Rectal smooth muscle tissue (tissue), 1 donor: ENCODE results near the gene OLFML1.

Source experiments
- H3K27ac ChIP-seq: one replicate; pipeline ENCODE4 v1.7.0; 2013; ENCODE audit warnings: low read depth, low read length, inconsistent platforms
- H3K27me3 ChIP-seq: one replicate; pipeline ENCODE4 v1.7.0; 2013; ENCODE audit warnings: low read length; ENCODE audit not compliant: control insufficient read depth, insufficient read depth
- H3K36me3 ChIP-seq: one replicate; pipeline ENCODE4 v1.7.0; 2013; ENCODE audit warnings: low read length; ENCODE audit not compliant: control insufficient read depth, insufficient read depth
- H3K4me1 ChIP-seq: one replicate; pipeline ENCODE4 v1.7.0; 2013; ENCODE audit warnings: low read length; ENCODE audit not compliant: control insufficient read depth, insufficient read depth
- H3K4me3 ChIP-seq: one replicate; pipeline ENCODE4 v1.7.0; 2013; ENCODE audit warnings: low read length
- H3K9ac ChIP-seq: one replicate; pipeline ENCODE4 v1.7.0; 2013; ENCODE audit warnings: low read length

The OLFML1 gene

DNA sequence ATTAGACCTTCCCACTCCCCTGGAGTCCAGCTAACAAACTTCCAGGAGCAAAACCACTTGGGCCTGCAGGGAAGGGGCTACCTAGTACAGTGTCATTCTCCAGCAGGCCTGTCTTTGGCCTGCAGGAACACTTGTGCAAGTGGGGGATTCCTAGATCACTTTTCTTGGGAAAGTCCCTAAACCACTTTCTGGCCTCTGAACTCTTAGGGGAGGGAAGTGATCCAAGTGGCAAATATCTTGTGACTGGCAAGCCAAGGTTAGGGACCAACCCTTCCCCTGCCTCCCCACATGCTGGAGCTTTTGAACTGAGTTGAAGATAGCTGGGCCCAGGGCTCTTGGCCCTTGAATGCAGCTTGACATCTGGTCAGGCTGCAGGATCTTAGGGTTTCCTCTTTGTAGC, 45.7 kb downstream of the OLFML1 start:
- Histone ChIP-seq H3K27ac (no peak overlapping the region), H3K4me3 (no peak overlapping the region), H3K27me3 (no peaks in the 10 kb centered on the region), H3K9ac (no peak overlapping the region), H3K4me1 (no peaks in the 10 kb centered on the region), H3K36me3 (no peaks in the 10 kb centered on the region)

DNA sequence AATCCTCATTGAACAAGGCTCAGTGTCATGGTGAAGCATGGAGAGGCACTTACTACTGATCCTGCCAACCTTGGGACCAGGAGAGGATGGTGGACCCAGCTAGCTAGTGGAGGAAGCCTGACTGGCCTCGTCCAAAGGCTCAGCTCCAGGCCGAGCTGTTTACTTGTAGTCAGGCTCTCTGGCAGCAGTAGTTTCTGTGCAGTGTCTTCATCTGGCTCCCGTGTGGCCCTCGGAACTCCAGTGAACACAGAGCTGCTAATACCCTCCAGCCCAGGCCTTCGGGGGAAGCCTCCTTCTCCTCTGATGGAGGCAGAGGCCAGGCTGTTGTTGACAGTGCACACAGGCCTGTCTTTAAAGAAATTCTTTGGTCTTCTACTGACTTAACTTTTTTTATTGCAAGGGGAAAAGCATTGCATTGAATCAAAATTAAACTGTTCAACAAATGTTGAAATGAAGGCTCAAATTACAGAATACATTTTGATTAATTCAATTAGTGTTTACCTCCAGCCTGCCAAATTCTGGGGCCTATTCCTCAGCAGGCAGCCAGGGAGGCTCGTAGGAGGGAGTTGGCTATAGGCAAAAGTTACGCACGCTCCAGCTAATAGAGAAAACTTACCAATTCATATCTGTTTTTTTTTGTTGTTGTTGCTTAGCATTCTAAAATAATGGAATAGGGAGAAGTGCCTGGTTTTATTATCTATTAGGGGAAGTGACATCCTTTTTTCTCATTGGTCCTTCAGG, 47.3 kb downstream of the OLFML1 start:
- no peaks in the 10 kb centered on the region for H3K36me3 ChIP-seq
- no peak overlapping the region for H3K4me3 ChIP-seq
- no peaks in the 10 kb centered on the region for H3K4me1 ChIP-seq
- H3K27ac ChIP-seq = no peak overlapping the region
- no peaks in the 10 kb centered on the region for H3K27me3 ChIP-seq
- H3K9ac ChIP-seq = no peak overlapping the region

DNA sequence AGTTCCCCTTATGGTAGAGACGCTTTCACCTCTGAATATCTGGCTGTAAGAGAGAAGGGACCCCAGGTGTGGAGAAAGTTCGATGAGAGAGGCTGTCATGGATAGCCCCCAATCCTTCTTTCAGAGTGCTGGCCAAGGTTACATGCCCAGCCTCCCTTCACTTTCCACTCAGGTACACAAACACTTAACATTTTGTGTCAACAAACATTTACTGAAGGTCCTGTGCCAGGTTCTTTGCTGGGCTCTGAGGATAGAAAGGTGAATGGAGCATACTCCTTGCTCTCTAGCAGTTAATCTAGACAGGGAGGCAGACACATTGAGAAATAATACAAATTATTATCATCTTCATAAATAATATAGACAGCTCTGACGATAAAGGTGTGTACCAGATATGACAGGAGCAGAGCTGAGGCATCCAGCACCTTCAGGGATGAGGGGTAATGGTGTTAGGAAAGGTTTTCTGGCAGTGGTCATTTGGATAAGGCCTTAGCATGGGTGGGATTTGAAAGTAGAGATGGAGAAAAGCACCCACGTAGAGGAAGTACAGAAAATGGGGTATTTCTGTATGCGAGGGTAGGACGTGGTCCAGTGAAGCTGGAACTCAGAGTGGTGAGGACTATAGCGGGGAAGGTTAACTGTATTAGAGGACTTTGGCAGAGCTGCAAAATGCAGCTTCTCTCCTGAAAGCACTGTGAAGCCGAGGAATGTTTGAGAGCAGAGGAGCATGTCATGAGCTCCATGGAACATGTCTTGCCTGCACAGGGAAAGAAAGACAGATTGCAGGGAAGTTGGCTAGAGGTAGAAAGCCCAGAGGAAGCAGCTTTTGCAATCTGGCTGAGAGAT, 48.1 kb downstream of the OLFML1 start:
- Histone ChIP-seq H3K4me1 (no peaks in the 10 kb centered on the region), H3K9ac (no peak overlapping the region), H3K27me3 (no peaks in the 10 kb centered on the region), H3K27ac (no peak overlapping the region), H3K36me3 (no peaks in the 10 kb centered on the region), H3K4me3 (no peak overlapping the region)

DNA sequence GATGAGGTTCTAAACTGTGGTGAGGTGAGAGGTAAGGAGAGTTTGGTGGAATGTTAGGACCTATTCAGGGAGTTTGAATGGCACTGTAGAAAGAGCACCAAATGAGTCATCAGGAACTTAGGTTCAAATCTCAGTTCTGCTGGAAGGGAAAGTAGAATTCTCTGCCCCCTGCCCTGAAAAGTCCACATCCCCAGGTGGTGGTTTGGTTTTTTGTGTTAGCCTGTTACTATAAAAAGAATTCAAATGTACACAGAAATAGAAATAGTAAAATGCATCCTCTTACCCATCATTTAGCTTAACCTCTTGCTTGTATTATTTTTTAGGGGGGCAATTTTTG, 48.7 kb downstream of the OLFML1 start:
- Histone ChIP-seq H3K27me3 (no peaks in the 10 kb centered on the region), H3K27ac (no peak overlapping the region), H3K9ac (no peak overlapping the region), H3K36me3 (no peaks in the 10 kb centered on the region), H3K4me1 (no peaks in the 10 kb centered on the region), H3K4me3 (no peak overlapping the region)

DNA sequence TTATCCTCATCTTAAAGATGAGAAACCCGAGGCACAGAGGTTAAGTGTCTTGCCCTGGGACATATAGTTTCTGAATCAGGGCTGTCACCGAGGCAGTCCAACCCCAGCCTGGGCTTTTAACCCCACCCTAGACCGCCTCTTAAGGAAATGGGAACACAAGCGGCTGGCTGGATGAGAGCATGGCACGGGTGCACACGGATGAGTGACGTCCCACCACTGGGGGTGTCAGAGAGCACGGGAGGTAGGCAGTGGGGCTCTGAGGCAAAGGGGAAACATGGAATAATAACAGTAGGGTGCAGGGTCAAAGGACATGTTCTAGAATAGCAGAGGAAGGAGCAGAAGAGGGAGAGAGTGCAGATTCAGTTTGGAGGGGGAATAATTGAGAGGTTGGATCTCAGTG, 50.8 kb downstream of the OLFML1 start:
- Histone ChIP-seq H3K4me1 (no peaks in the 10 kb centered on the region), H3K4me3 (no peak overlapping the region), H3K36me3 (no peaks in the 10 kb centered on the region), H3K27me3 (no peaks in the 10 kb centered on the region), H3K27ac (no peak overlapping the region), H3K9ac (no peak overlapping the region)

DNA sequence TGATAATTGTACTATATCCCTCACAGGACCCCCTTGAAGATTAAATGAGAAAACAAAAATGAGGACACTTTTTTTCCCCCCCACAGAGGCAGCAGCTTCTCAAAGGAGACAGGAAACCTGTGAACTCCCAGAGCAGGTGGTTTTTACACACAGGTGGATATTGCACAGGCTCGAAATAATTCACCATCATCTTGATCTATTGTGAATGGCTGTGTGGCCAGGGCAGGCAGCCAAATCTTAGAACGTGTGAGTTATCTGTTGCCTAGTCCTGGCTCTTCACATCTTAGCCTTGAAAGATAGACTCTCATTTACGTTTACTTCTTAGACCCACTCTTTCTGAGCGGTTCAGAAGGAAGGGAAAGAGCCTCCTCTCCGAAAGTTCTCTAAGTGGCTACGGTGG, 52.0 kb downstream of the OLFML1 start:
- Histone ChIP-seq H3K4me1 (no peaks in the 10 kb centered on the region), H3K36me3 (no peaks in the 10 kb centered on the region), H3K27ac (no peak overlapping the region), H3K4me3 (no peak overlapping the region), H3K27me3 (no peaks in the 10 kb centered on the region), H3K9ac (no peak overlapping the region)

DNA sequence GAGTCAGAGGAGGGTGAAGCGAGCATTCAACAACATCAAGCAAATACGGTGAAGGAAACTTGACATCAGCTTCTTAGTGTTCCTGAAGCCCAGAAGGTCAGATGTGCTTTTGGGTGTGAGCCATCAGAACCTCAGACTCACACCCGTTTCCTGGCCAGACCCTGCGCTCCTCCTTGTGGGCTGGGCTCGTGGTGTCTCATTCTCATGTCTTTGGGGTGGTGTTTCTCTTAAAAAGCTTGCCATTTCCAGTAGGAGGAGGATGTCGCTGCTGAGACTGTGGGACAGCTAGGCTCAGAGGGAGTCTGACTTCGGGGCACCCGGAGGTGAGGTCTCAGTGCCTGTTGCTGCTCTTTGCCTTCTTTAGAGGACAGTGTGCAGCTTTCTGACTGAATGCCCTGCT, 52.7 kb downstream of the OLFML1 start:
- H3K9ac ChIP-seq = no peak overlapping the region
- H3K4me1 ChIP-seq = no peaks in the 10 kb centered on the region
- H3K27ac ChIP-seq = no peak overlapping the region
- H3K27me3 ChIP-seq = no peaks in the 10 kb centered on the region
- H3K4me3 ChIP-seq = no peak overlapping the region
- no peaks in the 10 kb centered on the region for H3K36me3 ChIP-seq

DNA sequence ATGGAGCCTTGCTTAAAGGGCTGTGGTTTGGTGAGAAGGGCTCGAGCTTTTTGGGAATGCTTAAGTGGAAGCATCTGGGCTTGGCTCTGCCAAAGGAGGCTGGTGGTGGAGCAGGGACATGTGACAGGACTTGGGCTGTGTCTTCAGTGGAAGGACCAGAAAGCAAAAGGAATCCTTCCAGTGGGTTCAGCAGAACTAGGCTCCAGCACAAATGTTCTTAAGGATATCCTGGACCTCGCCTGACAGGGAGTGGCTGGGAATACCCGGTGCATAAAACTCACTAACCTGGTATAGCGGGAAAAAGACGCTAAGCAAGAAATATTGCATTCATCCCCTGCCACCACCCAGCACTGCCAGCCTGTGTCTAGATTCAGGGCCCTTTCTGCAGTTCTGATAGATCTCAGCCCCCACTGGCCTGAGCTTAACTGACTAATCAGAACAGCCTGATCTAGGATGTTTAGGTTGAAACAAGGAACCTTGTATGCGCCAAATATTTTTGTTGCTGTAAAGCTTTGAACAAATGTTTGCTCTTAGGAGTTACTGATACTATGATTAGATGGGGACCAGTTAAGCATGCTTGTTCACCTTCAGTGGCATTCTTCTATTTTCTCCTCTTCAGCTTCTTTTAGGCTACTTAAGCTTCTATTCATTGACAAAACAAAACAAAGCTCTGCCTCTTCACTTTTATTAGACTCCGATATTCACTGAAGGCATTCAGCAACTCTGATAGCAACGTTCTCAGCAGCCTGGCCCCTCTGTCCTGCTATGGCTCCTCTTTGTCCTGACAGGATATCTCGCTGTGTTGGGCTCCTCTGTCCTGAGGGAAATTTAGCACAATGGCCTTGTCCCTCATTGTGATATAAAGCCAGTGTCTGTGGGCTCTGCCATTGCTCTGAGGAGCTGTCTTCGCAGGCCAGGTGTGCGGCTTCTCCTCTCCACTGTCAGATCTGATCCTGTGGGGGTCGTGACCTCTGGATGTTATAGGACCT, 53.5 kb downstream of the OLFML1 start:
- no peak overlapping the region for H3K27ac ChIP-seq
- no peaks in the 10 kb centered on the region for H3K36me3 ChIP-seq
- H3K4me3 ChIP-seq = no peak overlapping the region
- H3K27me3 ChIP-seq = no peaks in the 10 kb centered on the region
- no peak overlapping the region for H3K9ac ChIP-seq
- no peaks in the 10 kb centered on the region for H3K4me1 ChIP-seq

DNA sequence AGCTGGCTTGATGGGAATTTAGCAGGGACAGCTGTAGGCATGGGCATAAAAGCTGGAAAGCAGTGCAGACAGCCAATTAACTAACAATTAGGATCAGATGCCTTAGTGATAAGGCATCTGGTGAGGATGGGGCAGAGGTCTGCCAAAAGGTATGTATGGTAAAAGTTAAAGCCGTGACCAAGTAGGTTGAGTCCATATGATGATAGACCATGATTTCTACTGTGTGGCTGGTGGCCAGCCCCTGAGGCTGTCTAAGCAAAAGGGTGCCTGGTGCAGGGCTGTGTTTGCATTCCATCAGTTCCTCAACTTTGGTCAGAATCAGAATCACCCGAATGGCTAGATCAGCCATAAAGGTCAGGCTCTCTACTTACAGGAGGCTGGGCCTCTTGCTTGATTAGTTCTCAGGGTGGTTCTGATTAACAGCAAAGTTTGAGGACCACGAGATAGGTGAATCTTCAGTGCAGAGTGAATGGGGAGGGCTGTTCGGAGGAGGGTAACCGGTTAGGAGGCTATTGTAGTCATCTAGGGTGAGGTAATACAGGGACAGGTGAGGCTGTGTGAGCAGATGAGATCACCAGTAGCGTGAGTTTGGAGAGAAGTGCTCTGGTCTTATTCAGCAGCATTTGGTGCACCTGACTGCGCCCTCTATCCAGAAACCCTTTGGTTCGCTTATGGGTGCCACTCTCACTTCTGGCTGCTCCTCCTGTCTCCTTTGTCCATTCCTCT, 55.7 kb downstream of the OLFML1 start:
- Histone ChIP-seq H3K4me3 (no peak overlapping the region), H3K36me3 (no peaks in the 10 kb centered on the region), H3K27me3 (no peaks in the 10 kb centered on the region), H3K27ac (no peak overlapping the region), H3K4me1 (no peaks in the 10 kb centered on the region), H3K9ac (no peak overlapping the region)

DNA sequence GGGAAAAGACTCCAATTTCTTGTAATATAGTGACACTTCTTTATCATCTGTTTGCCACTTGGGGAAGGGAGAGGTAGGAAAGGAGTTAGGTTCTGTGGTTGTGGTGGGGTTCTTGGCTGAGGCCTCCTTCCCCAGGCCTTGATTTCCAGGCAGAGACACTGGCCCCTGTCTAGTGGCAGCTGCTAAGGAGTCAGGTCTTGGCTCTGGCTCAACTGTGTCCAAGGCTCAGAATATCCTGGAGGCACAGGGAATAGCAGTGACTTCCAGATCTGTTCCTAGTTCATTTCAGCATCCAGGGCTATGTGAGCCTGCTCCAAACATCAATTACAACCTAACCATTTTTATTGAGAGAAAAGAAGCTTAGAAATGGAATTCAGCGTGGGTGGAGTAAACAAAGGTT, 58.0 kb downstream of the OLFML1 start:
- Histone ChIP-seq H3K27ac (no peak overlapping the region), H3K4me1 (no peaks in the 10 kb centered on the region), H3K9ac (no peak overlapping the region), H3K27me3 (no peaks in the 10 kb centered on the region), H3K4me3 (no peak overlapping the region), H3K36me3 (no peaks in the 10 kb centered on the region)

DNA sequence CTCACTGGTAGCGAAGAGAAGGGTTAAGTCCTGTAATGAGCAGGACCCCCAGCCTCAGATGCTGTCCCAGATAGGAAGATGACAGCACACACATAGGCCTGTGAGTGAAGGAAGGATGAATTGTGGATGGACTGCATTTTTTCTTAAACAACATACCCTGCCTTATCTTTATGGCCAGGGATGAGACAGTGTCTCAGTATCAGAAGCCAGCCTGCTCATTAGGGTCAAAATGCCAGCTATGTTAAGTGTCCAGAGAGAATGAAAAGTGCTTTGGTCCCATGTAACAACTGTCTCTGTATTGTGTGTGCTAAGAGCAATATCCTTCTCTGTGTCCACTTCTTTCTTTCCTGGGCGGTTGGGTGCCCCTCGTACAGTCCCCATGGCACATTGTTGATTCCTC, 58.7 kb downstream of the OLFML1 start:
- Histone ChIP-seq H3K36me3 (no peaks in the 10 kb centered on the region), H3K9ac (no peak overlapping the region), H3K4me1 (no peaks in the 10 kb centered on the region), H3K27ac (no peak overlapping the region), H3K27me3 (no peaks in the 10 kb centered on the region), H3K4me3 (no peak overlapping the region)

DNA sequence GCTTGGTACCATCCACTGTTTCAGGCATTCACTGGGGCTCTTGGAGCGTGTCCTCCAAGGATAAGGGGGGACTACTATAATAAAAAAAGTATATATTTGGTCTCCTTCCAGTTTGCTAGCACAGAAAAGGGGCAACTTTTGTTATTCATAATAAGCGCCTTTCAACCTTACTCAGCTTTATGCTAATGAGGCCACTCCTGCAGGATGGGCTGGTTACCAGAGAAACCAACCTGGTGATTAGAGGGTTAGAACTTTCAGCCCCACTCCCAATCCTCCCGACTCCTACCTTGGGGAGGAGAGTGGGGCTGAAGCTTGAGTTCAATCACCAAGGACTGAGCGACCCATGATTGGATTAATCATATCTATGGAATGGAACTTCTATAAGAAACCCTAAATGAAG, 60.3 kb downstream of the OLFML1 start:
- no peak overlapping the region for H3K9ac ChIP-seq
- no peaks in the 10 kb centered on the region for H3K27me3 ChIP-seq
- no peaks in the 10 kb centered on the region for H3K4me1 ChIP-seq
- no peak overlapping the region for H3K27ac ChIP-seq
- no peaks in the 10 kb centered on the region for H3K36me3 ChIP-seq
- H3K4me3 ChIP-seq = no peak overlapping the region
